Daoy (cell line): ENCODE measurements around the gene OSM. TPM values are rescaled to one million over a fixed set of nuclear protein-coding genes. Genes with fewer than 3 reads are reported as not detected.
A peak's percentile ranks its signal among the peaks of the same experiment; 100 is the strongest.

ENCODE experiments used
- DNase-seq: peaks from one replicate; pipeline ENCODE4 v3.0.0-alpha.2; 2015; ENCODE audit warnings: low read depth
- total RNA-seq: library from RNA; depleted of rRNA; stranded (reverse); fragments of >200 nt; shearing (Covaris generic); gene quantifications from 2 replicates; pipeline ENCODE4 v1.2.3, GENCODE V29; 2014; rRNA removed

Gene OSM
- 0.06 TPM in 1 of 2 replicates, not detected in the other for total RNA-seq

- peak; percentile 43 for DNase-seq
These were observed at the start of gene OSM for GRCh38 chr22:30266445-30267381. Gene OSM (minus strand): TSS chr22:30266851. CDS start chr22:30266799, 52 bp downstream.

- no peak for DNase-seq
These were observed 49.4 kb upstream of the OSM start for GRCh38 chr22:30315962-30316576.

- peak; percentile 92 for DNase-seq
These were observed 48.3 kb upstream of the OSM start for GRCh38 chr22:30314915-30315314.

- DNase-seq, result peak; percentile 51
These were observed 47.1 kb upstream of the OSM start for GRCh38 chr22:30313527-30314363.

- DNase-seq, result peak; percentile 92
These were observed 45.4 kb upstream of the OSM start for GRCh38 chr22:30312053-30312452.

GRCh38 chr22:30310881-30311771, 44.5 kb upstream of the OSM start:
- peak; percentile 59 for DNase-seq

- DNase-seq, result peak; percentile 83
These were observed 43.5 kb upstream of the OSM start for GRCh38 chr22:30309951-30310741.

- DNase-seq, result peak; percentile 79
These were observed 42.0 kb upstream of the OSM start for GRCh38 chr22:30308518-30309230.

- DNase-seq, result no peak
These were observed 41.4 kb upstream of the OSM start for GRCh38 chr22:30308093-30308492.

GRCh38 chr22:30307041-30307574, 40.5 kb upstream of the OSM start:
- DNase-seq, result no peak

- DNase-seq, result no peak
These were observed 40.0 kb upstream of the OSM start for GRCh38 chr22:30306627-30307011.

GRCh38 chr22:30305906-30306626, 39.4 kb upstream of the OSM start:
- DNase-seq, result no peak

GRCh38 chr22:30305519-30305905, 38.9 kb upstream of the OSM start:
- DNase-seq, result no peak

- DNase-seq, result peak; percentile 37
These were observed 38.0 kb upstream of the OSM start for GRCh38 chr22:30304495-30305244.

GRCh38 chr22:30302810-30303138, 36.1 kb upstream of the OSM start:
- no peak for DNase-seq

- DNase-seq, result peak; percentile 69
These were observed 35.6 kb upstream of the OSM start for GRCh38 chr22:30301995-30302809.

- DNase-seq, result no peak
These were observed 32.7 kb upstream of the OSM start for GRCh38 chr22:30299322-30299721.
